ENCODE results near the gene FGF2.

FGF2 gene

DNA sequence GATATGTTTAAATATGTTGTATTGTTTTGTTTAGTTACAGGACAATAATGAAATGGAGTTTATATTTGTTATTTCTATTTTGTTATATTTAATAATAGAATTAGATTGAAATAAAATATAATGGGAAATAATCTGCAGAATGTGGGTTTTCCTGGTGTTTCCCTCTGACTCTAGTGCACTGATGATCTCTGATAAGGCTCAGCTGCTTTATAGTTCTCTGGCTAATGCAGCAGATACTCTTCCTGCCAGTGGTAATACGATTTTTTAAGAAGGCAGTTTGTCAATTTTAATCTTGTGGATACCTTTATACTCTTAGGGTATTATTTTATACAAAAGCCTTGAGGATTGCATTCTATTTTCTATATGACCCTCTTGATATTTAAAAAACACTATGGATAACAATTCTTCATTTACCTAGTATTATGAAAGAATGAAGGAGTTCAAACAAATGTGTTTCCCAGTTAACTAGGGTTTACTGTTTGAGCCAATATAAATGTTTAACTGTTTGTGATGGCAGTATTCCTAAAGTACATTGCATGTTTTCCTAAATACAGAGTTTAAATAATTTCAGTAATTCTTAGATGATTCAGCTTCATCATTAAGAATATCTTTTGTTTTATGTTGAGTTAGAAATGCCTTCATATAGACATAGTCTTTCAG lies 68.8 kb downstream of the FGF2 start:
- H3K4me1 ChIP-seq (ENCODE audit: insufficient read depth, low read length): peaks cover 2% of the 10 kb centered on the region
- H3K9me3 ChIP-seq (ENCODE audit: low read length): no peaks in the 10 kb centered on the region
- no peaks in the 10 kb centered on the region for H3K27me3 ChIP-seq (ENCODE audit: insufficient read depth, low read length)
- H3K36me3 ChIP-seq (ENCODE audit: insufficient read depth, low read length): peaks cover 21% of the 10 kb centered on the region
- no peak overlapping the region for H2AFZ ChIP-seq (ENCODE audit: low read depth, low read length)
- no peak overlapping the region for H3K4me3 ChIP-seq (ENCODE audit: low read length)

- H3K9me3 ChIP-seq (ENCODE audit: low read length): no peaks in the 10 kb centered on the region
- H3K4me1 ChIP-seq (ENCODE audit: insufficient read depth, low read length): peaks cover 2% of the 10 kb centered on the region
- peaks cover 21% of the 10 kb centered on the region for H3K36me3 ChIP-seq (ENCODE audit: insufficient read depth, low read length)
- no peak overlapping the region for H2AFZ ChIP-seq (ENCODE audit: low read depth, low read length)
- H3K4me3 ChIP-seq (ENCODE audit: low read length): no peak overlapping the region
- no peaks in the 10 kb centered on the region for H3K27me3 ChIP-seq (ENCODE audit: insufficient read depth, low read length)
Measured at GRCh38 chr4:122896270-122896669, 69.6 kb downstream of the FGF2 start.

GRCh38 chr4:122898370-122899150 lies 71.9 kb downstream of the FGF2 start:
- Histone ChIP-seq H2AFZ (ENCODE audit: low read depth, low read length) (no peak overlapping the region), H3K27me3 (ENCODE audit: insufficient read depth, low read length) (no peaks in the 10 kb centered on the region), H3K9me3 (ENCODE audit: low read length) (no peaks in the 10 kb centered on the region), H3K36me3 (ENCODE audit: insufficient read depth, low read length) (peaks cover 6% of the 10 kb centered on the region), H3K4me3 (ENCODE audit: low read length) (no peak overlapping the region), H3K4me1 (ENCODE audit: insufficient read depth, low read length) (peaks cover 2% of the 10 kb centered on the region)

GRCh38 chr4:122899682-122900081 lies 73.1 kb downstream of the FGF2 start:
- Histone ChIP-seq H3K4me3 (ENCODE audit: low read length) (no peak overlapping the region), H2AFZ (ENCODE audit: low read depth, low read length) (no peak overlapping the region), H3K27me3 (ENCODE audit: insufficient read depth, low read length) (no peaks in the 10 kb centered on the region), H3K36me3 (ENCODE audit: insufficient read depth, low read length) (peaks cover 3% of the 10 kb centered on the region), H3K9me3 (ENCODE audit: low read length) (no peaks in the 10 kb centered on the region), H3K4me1 (ENCODE audit: insufficient read depth, low read length) (peaks cover 2% of the 10 kb centered on the region)

DNA sequence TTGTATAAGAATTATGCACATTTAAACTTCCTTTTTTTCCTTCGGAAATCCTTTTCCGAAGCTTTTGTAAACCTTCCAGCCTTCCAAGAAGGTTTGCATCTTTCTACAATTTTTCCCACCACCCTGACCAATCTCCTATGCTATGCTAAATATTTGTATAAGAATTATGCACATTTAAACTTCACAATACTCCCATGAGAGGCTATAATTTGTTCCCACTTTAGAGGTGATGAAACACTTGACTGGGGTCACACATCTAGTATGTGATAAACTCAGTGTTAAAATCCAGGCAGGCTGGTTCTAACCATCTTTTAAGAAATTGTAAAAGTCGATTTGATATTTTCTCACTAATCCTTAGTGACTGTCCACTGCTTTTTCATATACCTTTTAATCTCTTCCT lies 73.7 kb downstream of the FGF2 start:
- H3K36me3 ChIP-seq (ENCODE audit: insufficient read depth, low read length): peaks cover 4% of the 10 kb centered on the region
- H3K4me3 ChIP-seq (ENCODE audit: low read length): no peak overlapping the region
- no peaks in the 10 kb centered on the region for H3K9me3 ChIP-seq (ENCODE audit: low read length)
- H3K4me1 ChIP-seq (ENCODE audit: insufficient read depth, low read length): no peaks in the 10 kb centered on the region
- no peaks in the 10 kb centered on the region for H3K27me3 ChIP-seq (ENCODE audit: insufficient read depth, low read length)
- no peak overlapping the region for H2AFZ ChIP-seq (ENCODE audit: low read depth, low read length)

- H3K4me1 ChIP-seq (ENCODE audit: insufficient read depth, low read length): no peaks in the 10 kb centered on the region
- no peak overlapping the region for H2AFZ ChIP-seq (ENCODE audit: low read depth, low read length)
- H3K4me3 ChIP-seq (ENCODE audit: low read length): no peak overlapping the region
- no peaks in the 10 kb centered on the region for H3K9me3 ChIP-seq (ENCODE audit: low read length)
- H3K36me3 ChIP-seq (ENCODE audit: insufficient read depth, low read length): peaks cover 2% of the 10 kb centered on the region
- H3K27me3 ChIP-seq (ENCODE audit: insufficient read depth, low read length): no peaks in the 10 kb centered on the region
Measured at GRCh38 chr4:122901247-122902010, 74.8 kb downstream of the FGF2 start.

DNA sequence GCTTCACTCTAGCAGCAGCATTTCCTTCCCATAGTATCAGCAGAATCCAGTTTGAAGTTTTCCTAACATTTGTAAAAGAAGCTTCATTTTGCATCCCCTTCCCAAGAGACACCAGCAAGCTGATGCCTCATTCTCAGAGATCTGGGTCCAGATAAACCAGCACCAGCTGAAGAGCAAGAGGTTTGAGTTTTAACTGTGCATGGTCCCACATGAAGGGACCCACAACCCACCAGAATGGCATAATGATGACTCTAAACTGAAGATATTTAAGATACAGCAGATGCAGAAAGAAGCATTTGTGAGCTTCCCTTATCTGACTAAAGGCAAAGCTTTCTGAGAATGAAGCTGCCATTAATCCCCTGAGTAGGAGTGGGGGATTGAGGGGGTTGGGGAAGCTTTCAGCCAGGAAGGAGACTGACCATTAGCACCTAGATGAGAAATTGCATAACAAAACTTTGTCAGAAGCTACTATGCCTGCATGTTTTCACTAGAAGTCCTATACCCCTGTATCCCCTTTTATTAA lies 77.2 kb downstream of the FGF2 start:
- peaks cover 2% of the 10 kb centered on the region for H3K36me3 ChIP-seq (ENCODE audit: insufficient read depth, low read length)
- no peaks in the 10 kb centered on the region for H3K27me3 ChIP-seq (ENCODE audit: insufficient read depth, low read length)
- H3K4me1 ChIP-seq (ENCODE audit: insufficient read depth, low read length): no peaks in the 10 kb centered on the region
- no peak overlapping the region for H3K4me3 ChIP-seq (ENCODE audit: low read length)
- no peak overlapping the region for H2AFZ ChIP-seq (ENCODE audit: low read depth, low read length)
- no peaks in the 10 kb centered on the region for H3K9me3 ChIP-seq (ENCODE audit: low read length)

GRCh38 chr4:122906859-122907305 lies 80.3 kb downstream of the FGF2 start:
- H3K27me3 ChIP-seq (ENCODE audit: insufficient read depth, low read length): no peaks in the 10 kb centered on the region
- no peak overlapping the region for H2AFZ ChIP-seq (ENCODE audit: low read depth, low read length)
- no peaks in the 10 kb centered on the region for H3K4me1 ChIP-seq (ENCODE audit: insufficient read depth, low read length)
- H3K4me3 ChIP-seq (ENCODE audit: low read length): no peak overlapping the region
- no peaks in the 10 kb centered on the region for H3K9me3 ChIP-seq (ENCODE audit: low read length)
- peaks cover 7% of the 10 kb centered on the region for H3K36me3 ChIP-seq (ENCODE audit: insufficient read depth, low read length)

DNA sequence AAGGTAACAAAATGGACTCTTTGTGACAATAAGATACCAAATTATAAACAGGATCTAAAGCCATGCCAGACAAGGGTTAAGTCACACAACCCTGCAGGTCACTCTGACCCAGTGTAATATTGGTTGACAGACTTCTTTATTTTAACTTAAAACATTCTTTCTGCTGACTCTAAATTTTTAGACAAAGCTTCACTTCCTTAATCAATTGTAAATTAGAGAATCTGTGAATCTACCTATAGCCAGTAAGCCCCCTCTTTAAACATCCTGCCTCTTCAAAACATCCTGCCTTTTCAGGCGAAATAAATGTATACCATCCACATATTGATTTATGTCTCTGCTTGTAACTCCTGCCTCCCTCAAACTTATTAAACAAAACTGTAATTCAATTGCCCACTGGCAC lies 81.6 kb downstream of the FGF2 start:
- no peak overlapping the region for H2AFZ ChIP-seq (ENCODE audit: low read depth, low read length)
- peaks cover 7% of the 10 kb centered on the region for H3K36me3 ChIP-seq (ENCODE audit: insufficient read depth, low read length)
- H3K4me3 ChIP-seq (ENCODE audit: low read length): no peak overlapping the region
- H3K9me3 ChIP-seq (ENCODE audit: low read length): no peaks in the 10 kb centered on the region
- no peaks in the 10 kb centered on the region for H3K27me3 ChIP-seq (ENCODE audit: insufficient read depth, low read length)
- no peaks in the 10 kb centered on the region for H3K4me1 ChIP-seq (ENCODE audit: insufficient read depth, low read length)

DNA sequence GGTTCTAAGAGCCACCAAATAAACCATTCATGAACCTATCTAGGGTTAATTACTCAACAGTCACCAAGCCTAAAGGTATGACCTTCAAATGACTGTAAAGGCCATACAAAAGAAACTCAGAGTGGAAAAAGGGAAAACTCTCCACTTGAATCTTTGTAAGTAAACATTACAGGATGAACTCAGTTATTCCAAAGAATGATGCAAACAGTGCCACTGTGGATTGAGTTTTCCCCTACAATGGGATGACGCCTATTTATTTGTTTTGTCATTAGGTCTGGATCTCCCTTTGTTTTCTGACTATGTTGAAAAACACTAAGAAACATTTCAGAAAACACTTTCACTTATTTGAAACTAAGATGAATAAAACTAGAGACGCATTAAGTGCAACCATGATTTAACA lies 83.1 kb downstream of the FGF2 start:
- Histone ChIP-seq H3K4me1 (ENCODE audit: insufficient read depth, low read length) (no peaks in the 10 kb centered on the region), H3K9me3 (ENCODE audit: low read length) (no peaks in the 10 kb centered on the region), H3K27me3 (ENCODE audit: insufficient read depth, low read length) (no peaks in the 10 kb centered on the region), H3K36me3 (ENCODE audit: insufficient read depth, low read length) (peaks cover 9% of the 10 kb centered on the region), H2AFZ (ENCODE audit: low read depth, low read length) (no peak overlapping the region), H3K4me3 (ENCODE audit: low read length) (no peak overlapping the region)

- Histone ChIP-seq H3K36me3 (ENCODE audit: insufficient read depth, low read length) (peaks cover 8% of the 10 kb centered on the region), H3K4me3 (ENCODE audit: low read length) (no peak overlapping the region), H2AFZ (ENCODE audit: low read depth, low read length) (no peak overlapping the region), H3K9me3 (ENCODE audit: low read length) (no peaks in the 10 kb centered on the region), H3K4me1 (ENCODE audit: insufficient read depth, low read length) (no peaks in the 10 kb centered on the region), H3K27me3 (ENCODE audit: insufficient read depth, low read length) (no peaks in the 10 kb centered on the region)
Measured at GRCh38 chr4:122911588-122911987, 85.0 kb downstream of the FGF2 start.

GRCh38 chr4:122912810-122913575 lies 86.4 kb downstream of the FGF2 start:
- no peaks in the 10 kb centered on the region for H3K4me1 ChIP-seq (ENCODE audit: insufficient read depth, low read length)
- H3K9me3 ChIP-seq (ENCODE audit: low read length): no peaks in the 10 kb centered on the region

More at GRCh38 chr4:122912810-122913575, 86.4 kb downstream of the FGF2 start:
- Histone ChIP-seq H2AFZ (ENCODE audit: low read depth, low read length) (no peak overlapping the region), H3K4me3 (ENCODE audit: low read length) (no peak overlapping the region), H3K27me3 (ENCODE audit: insufficient read depth, low read length) (no peaks in the 10 kb centered on the region), H3K36me3 (ENCODE audit: insufficient read depth, low read length) (peaks cover 8% of the 10 kb centered on the region)

All from neuron (in vitro differentiated cells).